Neural cell (in vitro differentiated cells): ENCODE results near the gene ADPRH. TPM values are rescaled to one million over a fixed set of nuclear protein-coding genes. Genes with fewer than 3 reads are reported as not detected.

ENCODE experiments used
- H2AFZ ChIP-seq: fragments of 200-600, 300-800 bp; sonication (generic), shearing (Covaris generic); 2 replicates; pipeline ENCODE4 v1.6.0; 2014; ENCODE audit warnings: low read depth, mild to moderate bottlenecking, antibody characterized with exemption, low read length, moderate library complexity
- H3F3A ChIP-seq: fragments of 200-600 bp; shearing (Covaris generic); 2 replicates; pipeline ENCODE4 v1.6.1; 2016; ENCODE audit warnings: mild to moderate bottlenecking, moderate library complexity, mixed read lengths, antibody characterized with exemption, low read length; ENCODE audit not compliant: insufficient read depth, poor library complexity, severe bottlenecking
- H3K27ac ChIP-seq: fragments of 200-600, 300-800 bp; sonication (generic), shearing (Covaris generic); 2 replicates; pipeline ENCODE4 v1.5.1; 2014; ENCODE audit warnings: mild to moderate bottlenecking, low read length, moderate library complexity
- H3K27me3 ChIP-seq: fragments of 300-800, 200-600 bp; sonication (generic), shearing (Covaris generic); 2 replicates; pipeline ENCODE4 v1.6.0; 2014; ENCODE audit warnings: mild to moderate bottlenecking, low read depth, low read length, moderate library complexity; ENCODE audit not compliant: insufficient read depth
- H3K36me3 ChIP-seq: fragments of 300-800, 200-600 bp; sonication (generic), shearing (Covaris generic); 2 replicates; pipeline ENCODE4 v1.5.1; 2014; ENCODE audit warnings: mild to moderate bottlenecking, antibody characterized with exemption, low read length, moderate library complexity; ENCODE audit not compliant: insufficient read depth
- H3K4me2 ChIP-seq: fragments of 300-800, 200-600 bp; sonication (generic), shearing (Covaris generic); 2 replicates; pipeline ENCODE4 v1.6.0; 2014; ENCODE audit warnings: mild to moderate bottlenecking, low read length
- H3K4me3 ChIP-seq: fragments of 300-800, 200-600 bp; sonication (generic), shearing (Covaris generic); 2 replicates; pipeline ENCODE4 v1.5.1; 2014; ENCODE audit warnings: mild to moderate bottlenecking, low read length, moderate library complexity
- H3K79me2 ChIP-seq: fragments of 200-600 bp; shearing (Covaris generic); replicated peaks from 2 replicates; pipeline ENCODE4 v1.6.0; 2014; ENCODE audit warnings: mild to moderate bottlenecking, low read length, moderate library complexity; ENCODE audit not compliant: insufficient read depth
- H3K9ac ChIP-seq: fragments of 300-800, 200-600 bp; sonication (generic), shearing (Covaris generic); 2 replicates; pipeline ENCODE4 v1.6.1; 2016; ENCODE audit warnings: mild to moderate bottlenecking, low read length, mixed read lengths
- H3K9me2 ChIP-seq: fragments of 200-600 bp; shearing (Covaris generic); 2 replicates; pipeline ENCODE4 v1.6.1; 2016; ENCODE audit warnings: mild to moderate bottlenecking, low read length, mixed read lengths; ENCODE audit not compliant: insufficient read depth
- H3K9me3 ChIP-seq: fragments of 200-600, 300-800 bp; sonication (generic), shearing (Covaris generic); 2 replicates; pipeline ENCODE4 v1.6.1; 2016; ENCODE audit warnings: mild to moderate bottlenecking, mixed run types, low read length, moderate library complexity, mixed read lengths
- H4K20me1 ChIP-seq: fragments of 200-600 bp; shearing (Covaris generic); 2 replicates; pipeline ENCODE4 v1.6.1; 2016; ENCODE audit warnings: mild to moderate bottlenecking, mixed run types; ENCODE audit not compliant: insufficient read depth
- EP300 ChIP-seq: fragments of 450-650 bp; conservative IDR thresholded peaks from 2 replicates; pipeline ENCODE4 v1.6.1; 2014; ENCODE audit warnings: antibody characterized with exemption, mild to moderate bottlenecking, moderate library complexity; ENCODE audit not compliant: poor library complexity, severe bottlenecking
- EZH2 ChIP-seq: fragments of 200-600, 300-800 bp; shearing (Covaris generic), sonication (generic); IDR thresholded peaks from 2 replicates; pipeline ENCODE4 v1.6.1; 2014; ENCODE audit warnings: antibody characterized with exemption, low read length, borderline replicate concordance, mild to moderate bottlenecking; ENCODE audit not compliant: insufficient read depth, poor library complexity, severe bottlenecking
- MXI1 ChIP-seq: fragments of 450-650 bp; conservative IDR thresholded peaks from 2 replicates; pipeline ENCODE4 v1.6.1; 2014; ENCODE audit warnings: antibody characterized with exemption, mild to moderate bottlenecking; ENCODE audit not compliant: poor library complexity, severe bottlenecking
- POLR2AphosphoS5 ChIP-seq: IDR thresholded peaks from 2 replicates; pipeline ENCODE4 v1.6.1; 2012
- RAD21 ChIP-seq: fragments of 450-650 bp; conservative IDR thresholded peaks from 2 replicates; pipeline ENCODE4 v1.6.1; 2014; ENCODE audit warnings: antibody characterized with exemption, mild to moderate bottlenecking, moderate library complexity
- SMC3 ChIP-seq: fragments of 450-650 bp; conservative IDR thresholded peaks from 2 replicates; pipeline ENCODE4 v1.6.1; 2014; ENCODE audit warnings: antibody characterized with exemption, mild to moderate bottlenecking, moderate library complexity; ENCODE audit not compliant: poor library complexity
- TAF1 ChIP-seq: IDR thresholded peaks from 2 replicates; pipeline ENCODE4 v1.6.1; 2012; ENCODE audit warnings: low read depth
- polyA plus RNA-seq: library from polyadenylated mRNA; depleted of rRNA; stranded (reverse); fragments of >200 nt; gene quantifications from 2 replicates; pipeline ENCODE4 v1.2.3, GENCODE V29; 2014
- TF ChIP-seq, protein P1 (sequence below): IDR thresholded peaks from 2 replicates; pipeline ENCODE4 v1.6.1; 2012; ENCODE audit warnings: borderline replicate concordance
- TF ChIP-seq, protein P2 (sequence below): fragments of 450-650 bp; IDR thresholded peaks from 2 replicates; pipeline ENCODE4 v1.5.1; 2014; ENCODE audit warnings: antibody characterized with exemption, mild to moderate bottlenecking, moderate library complexity; ENCODE audit not compliant: poor library complexity, severe bottlenecking

Gene ADPRH
- polyA plus RNA-seq, 1 donor from 2014 or later: 0.07 TPM

DNA sequence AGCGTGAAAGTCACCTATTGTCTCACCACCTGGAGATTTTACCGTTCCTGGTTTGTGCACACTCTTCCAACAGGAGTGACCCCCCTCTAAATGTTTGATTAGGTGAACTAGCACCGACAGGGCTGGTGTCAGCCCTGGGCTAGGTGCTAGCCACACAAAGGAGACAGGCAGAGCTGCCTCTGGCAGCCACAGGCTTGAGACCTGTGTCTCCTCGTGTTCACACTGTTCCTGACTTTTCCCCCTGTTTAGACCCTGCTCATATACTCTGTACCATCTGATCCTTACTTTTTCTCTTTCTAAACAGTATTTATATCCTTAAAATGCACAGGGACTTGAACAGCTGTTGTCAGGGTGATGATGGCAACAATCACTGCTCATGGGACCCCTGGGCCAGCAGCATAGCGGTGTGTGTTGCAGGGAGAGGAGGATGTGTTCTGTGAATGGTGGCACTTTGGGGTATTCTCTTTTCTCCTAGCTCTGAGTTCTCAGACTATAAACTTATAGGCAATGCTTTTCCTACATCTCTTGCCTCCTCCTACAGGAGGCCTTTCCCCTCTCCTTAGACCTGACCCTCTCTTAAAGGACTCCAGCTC, 25.4 kb upstream of the ADPRH start:
- no peak overlapping the region for H3K9ac ChIP-seq
- no peak overlapping the region for H3K4me2 ChIP-seq
- no peaks in the 10 kb centered on the region for H3F3A ChIP-seq
- H3K79me2 ChIP-seq: no peaks in the 10 kb centered on the region
- no peak overlapping the region for H2AFZ ChIP-seq
- H3K9me2 ChIP-seq: no peaks in the 10 kb centered on the region
- H3K27me3 ChIP-seq: no peaks in the 10 kb centered on the region
- H4K20me1 ChIP-seq: no peaks in the 10 kb centered on the region
- TF ChIP-seq MXI1 (no peak), TAF1 (no peak), SMC3 (no peak), EZH2 (no peak), RAD21 (no peak), EP300 (no peak), POLR2AphosphoS5 (no peak)
- TF ChIP-seq, protein P1, sequence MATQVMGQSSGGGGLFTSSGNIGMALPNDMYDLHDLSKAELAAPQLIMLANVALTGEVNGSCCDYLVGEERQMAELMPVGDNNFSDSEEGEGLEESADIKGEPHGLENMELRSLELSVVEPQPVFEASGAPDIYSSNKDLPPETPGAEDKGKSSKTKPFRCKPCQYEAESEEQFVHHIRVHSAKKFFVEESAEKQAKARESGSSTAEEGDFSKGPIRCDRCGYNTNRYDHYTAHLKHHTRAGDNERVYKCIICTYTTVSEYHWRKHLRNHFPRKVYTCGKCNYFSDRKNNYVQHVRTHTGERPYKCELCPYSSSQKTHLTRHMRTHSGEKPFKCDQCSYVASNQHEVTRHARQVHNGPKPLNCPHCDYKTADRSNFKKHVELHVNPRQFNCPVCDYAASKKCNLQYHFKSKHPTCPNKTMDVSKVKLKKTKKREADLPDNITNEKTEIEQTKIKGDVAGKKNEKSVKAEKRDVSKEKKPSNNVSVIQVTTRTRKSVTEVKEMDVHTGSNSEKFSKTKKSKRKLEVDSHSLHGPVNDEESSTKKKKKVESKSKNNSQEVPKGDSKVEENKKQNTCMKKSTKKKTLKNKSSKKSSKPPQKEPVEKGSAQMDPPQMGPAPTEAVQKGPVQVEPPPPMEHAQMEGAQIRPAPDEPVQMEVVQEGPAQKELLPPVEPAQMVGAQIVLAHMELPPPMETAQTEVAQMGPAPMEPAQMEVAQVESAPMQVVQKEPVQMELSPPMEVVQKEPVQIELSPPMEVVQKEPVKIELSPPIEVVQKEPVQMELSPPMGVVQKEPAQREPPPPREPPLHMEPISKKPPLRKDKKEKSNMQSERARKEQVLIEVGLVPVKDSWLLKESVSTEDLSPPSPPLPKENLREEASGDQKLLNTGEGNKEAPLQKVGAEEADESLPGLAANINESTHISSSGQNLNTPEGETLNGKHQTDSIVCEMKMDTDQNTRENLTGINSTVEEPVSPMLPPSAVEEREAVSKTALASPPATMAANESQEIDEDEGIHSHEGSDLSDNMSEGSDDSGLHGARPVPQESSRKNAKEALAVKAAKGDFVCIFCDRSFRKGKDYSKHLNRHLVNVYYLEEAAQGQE: no peak
- TF ChIP-seq, protein P2, sequence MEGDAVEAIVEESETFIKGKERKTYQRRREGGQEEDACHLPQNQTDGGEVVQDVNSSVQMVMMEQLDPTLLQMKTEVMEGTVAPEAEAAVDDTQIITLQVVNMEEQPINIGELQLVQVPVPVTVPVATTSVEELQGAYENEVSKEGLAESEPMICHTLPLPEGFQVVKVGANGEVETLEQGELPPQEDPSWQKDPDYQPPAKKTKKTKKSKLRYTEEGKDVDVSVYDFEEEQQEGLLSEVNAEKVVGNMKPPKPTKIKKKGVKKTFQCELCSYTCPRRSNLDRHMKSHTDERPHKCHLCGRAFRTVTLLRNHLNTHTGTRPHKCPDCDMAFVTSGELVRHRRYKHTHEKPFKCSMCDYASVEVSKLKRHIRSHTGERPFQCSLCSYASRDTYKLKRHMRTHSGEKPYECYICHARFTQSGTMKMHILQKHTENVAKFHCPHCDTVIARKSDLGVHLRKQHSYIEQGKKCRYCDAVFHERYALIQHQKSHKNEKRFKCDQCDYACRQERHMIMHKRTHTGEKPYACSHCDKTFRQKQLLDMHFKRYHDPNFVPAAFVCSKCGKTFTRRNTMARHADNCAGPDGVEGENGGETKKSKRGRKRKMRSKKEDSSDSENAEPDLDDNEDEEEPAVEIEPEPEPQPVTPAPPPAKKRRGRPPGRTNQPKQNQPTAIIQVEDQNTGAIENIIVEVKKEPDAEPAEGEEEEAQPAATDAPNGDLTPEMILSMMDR: no peak
- H3K4me3 ChIP-seq: no peak overlapping the region
- no peak overlapping the region for H3K27ac ChIP-seq
- H3K36me3 ChIP-seq: no peaks in the 10 kb centered on the region
- no peaks in the 10 kb centered on the region for H3K9me3 ChIP-seq

DNA sequence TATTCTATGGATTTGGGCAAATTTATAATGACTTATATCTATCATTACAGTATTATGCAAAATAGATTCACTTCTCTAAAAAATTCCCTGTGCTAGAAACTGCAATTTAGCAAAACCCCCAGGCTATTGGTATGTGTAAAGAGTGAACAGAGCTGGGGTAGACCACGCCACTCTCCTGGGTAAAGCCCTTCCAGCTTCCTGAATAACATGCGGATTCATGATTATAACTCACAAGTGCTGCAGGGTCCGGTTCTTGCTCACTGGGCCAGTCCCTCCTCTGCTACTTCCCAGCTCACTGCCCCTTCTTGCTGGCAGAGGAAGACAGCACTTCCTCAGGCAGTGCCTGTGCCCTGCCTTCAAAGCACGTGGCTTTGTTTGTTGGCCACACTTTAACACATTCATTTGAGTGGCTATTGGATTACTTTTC, 24.0 kb upstream of the ADPRH start:
- Histone ChIP-seq H3K4me3 (no peak overlapping the region), H3K4me2 (no peak overlapping the region), H3F3A (no peaks in the 10 kb centered on the region), H3K9me3 (no peaks in the 10 kb centered on the region), H3K27me3 (no peaks in the 10 kb centered on the region), H2AFZ (no peak overlapping the region), H3K9me2 (no peaks in the 10 kb centered on the region), H4K20me1 (no peaks in the 10 kb centered on the region), H3K9ac (no peak overlapping the region), H3K27ac (no peak overlapping the region), H3K36me3 (no peaks in the 10 kb centered on the region), H3K79me2 (no peaks in the 10 kb centered on the region)
- TF ChIP-seq, protein P2: no peak
- no peak for TF ChIP-seq RAD21
